DLD1 (cell line): ENCODE results near the gene GRM7.

Source experiments
- in situ Hi-C: cut with HindIII; loops from 2 replicates; pipeline ENCODE4 v1.10.0; 2017; ENCODE audit warnings: low sequenced_read_pairs

The GRM7 gene

DNA sequence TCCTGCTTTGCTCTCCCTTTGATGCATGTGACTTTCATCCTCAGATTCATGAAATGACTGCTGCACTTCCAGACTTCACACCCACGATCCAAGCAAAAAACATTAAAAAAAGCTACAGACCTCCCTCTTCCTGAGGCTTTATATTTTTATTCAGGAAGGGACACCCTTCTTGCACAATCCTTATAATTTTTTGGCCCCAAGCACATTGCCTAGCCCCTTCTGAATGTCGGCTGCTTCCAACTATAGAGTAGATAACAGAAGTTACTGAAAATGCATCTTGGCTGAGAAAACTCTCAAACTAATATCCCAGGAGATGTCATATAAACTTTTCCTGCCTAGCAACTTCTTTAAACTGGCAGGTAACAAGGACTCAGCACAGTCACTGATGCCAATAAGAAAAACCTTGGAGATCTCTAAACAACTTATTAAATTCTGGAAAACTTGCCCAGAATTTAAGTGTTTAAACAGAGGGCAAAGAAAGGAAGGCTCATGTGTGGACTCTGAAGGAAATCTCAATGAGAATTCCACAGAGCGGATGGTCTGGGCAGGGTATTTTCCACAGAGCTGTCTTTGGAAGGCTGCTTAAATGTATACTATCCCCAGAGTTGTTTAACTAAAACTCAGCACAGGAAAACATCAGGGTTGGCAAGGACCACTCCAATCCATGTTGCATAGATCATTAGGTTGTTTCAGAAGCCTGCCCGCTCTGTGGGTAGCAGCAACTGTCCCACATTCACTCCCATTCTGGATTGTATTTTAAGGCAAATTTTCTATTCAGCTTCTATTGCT is 893.9 kb downstream of the GRM7 start:
- in situ Hi-C loops: no loop called here

DNA sequence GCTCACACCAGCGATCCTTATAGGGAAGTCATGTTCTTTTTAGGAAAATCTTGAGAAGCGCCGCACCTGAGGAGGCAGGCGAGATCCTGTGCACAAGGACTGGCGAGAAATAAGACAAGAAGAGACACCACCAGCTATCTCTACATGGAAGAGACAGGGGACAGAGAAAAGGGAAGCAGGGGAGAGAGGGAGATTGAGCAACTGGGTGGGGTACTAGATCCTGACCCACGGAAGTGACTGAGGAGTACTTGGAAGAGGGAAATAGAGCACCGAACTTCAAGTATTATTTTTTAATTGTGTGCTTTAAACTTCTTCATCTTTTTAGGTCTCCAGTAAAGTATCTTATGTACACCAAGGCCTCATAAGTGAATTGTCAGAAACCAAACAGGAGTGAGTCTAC is 898.7 kb downstream of the GRM7 start:
- in situ Hi-C loops: no loop called here

DNA sequence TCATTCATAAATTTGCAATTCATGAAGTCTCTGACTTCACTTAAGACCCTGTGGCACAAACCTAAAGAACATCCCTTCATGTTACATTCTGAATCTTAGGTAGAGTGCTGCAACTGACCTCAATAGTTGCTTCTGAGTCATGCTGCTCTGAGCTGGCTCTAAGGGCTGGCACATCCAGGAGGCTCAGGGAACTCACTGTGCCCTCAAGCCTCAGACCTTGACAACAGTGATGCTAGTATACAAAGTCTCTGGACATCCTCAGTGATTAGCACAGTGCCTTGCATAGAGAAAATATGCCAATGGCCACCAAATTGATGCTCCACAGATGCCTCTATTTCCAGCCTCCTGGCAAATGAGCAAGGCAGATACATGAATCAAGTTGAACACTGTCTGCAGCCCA is 899.8 kb downstream of the GRM7 start:
- in situ Hi-C loops: no loop called here

DNA sequence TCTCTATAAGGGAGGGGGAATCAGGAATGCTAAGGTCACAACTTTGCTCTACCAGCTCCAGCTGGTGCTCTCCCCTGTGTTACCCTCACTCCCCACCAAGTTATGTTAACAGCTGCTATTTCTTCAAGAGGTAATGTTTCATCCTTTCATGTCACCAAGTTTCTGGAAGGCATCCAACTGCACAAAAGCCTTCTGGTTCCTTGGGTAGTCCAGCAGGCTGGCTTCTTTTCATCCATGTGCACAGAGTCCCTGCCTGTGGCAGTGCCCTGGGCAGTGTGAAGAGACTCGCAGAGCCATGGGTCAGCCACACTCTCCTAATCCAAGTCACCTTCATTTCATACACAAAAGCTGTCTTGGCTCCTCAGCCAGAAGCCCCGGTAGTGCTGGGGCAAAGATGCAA is 903.2 kb downstream of the GRM7 start:
- in situ Hi-C loops: no loop called here

DNA sequence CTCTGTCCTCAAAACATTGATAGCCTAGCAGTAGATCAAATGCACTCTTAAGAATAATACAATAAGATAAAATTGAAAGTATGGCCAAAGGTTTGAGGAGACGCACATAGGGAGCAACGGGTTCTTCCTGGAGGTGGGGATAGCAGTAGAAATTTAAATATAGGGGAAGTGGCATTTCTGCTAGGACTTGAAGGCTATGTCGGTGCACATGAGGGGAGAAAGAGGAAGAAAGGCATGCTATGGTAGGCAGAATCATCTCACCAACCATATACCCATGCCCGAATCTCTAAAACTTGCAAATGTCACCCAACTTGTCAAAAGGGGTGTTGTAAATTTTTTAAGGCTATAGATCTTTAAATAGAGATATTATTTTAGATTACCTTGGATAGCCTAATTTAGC is 905.6 kb downstream of the GRM7 start:
- in situ Hi-C loops: no loop called here

DNA sequence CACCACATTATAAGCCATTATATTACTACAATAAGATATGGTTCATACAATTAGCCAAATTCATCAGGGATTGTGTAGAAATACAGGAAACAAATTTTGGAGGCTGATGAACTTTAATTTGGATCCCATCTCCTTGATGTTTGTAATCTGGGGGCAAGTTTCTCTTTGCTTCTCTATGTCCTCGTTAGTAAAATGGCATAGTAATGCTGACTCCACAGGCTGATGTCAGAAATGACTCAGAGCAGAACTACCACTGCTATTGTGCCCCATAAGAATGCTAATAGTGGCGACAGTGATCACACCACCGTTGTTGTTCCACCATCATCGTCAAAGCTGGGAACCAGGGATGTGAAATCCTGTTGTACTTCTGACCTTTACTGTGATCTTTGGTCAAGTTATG is 918.4 kb downstream of the GRM7 start:
- in situ Hi-C loops: no loop called here

DNA sequence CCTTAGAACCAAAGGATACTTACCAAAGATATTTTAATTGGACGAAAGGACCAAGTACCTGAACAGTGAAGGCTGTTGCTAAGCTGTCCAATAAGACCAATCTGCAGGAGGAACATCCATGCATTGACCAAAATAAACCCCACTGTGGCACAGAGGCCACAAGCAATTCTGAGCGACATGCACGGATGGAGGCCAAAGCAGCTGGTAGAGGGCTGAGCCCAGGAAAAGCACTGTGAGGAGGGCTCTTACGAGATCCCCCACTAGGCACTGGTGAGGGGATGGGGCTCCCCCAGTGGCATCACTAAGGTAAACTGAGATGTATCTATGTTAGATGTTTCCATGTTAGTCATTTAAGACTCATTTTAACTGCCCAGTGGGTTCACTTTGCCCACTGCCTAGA is 920.5 kb downstream of the GRM7 start:
- in situ Hi-C loops: no loop called here

DNA sequence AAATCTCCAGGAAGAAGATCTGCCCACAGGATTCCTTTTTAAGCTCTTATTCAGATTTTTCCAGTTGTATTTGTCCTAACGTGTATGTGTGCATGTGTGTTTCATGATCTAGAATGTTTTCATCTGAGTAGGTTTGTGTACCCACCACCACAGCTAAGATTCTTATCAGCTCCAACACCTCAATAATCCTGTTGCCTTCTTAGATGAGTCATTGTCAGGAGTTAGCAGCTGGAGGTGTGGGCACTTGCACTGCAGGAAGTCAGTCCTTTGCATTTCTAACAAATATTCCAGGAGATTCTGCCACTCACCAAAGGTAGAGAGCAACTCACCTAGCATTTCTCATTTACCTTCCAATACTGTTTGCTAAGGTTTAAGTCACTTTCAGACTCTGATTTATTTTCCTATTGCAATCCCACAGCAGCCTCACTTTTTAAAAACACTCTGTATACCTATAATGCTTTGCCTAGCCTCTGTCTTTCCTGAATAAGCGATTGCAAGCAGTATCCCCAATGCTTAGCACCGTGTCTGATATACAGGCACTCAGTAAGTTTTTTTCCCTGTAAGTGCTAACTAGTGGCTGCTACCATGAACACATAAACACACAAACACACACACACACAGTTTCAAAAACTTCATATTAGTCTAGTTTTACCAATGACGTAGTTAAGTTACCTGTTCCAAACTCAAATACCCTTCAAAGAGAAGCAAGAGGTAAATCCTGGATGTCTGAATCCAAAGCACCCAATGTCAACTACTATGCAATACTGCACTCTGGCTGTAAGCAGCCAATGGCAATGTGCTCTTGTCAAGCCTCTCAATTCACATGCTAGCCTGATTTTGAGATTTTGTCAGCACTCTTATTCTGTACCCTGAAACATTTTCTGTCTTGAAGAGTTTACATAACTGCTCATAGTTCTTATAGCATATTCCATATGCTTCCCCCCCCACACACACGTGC is 927.2 kb downstream of the GRM7 start:
- in situ Hi-C loops: no loop called here

DNA sequence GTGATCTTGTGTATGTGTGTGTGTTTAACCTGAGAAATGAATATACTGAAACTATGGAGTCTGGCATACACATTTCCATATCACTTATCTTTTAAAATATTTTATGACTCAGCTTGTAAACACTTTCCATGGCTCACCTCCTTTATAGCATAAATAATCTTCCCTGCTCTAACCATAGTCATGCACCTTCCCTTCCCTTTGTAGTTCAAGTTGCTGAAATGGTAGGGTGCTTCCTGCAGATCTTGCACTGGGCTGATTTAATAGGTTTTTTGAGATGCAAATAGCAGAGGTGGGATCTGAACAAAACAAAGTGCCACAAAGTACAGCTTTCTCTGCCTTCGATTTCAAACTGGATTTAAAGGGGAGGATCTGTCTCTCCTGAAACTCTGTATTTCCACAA is 928.0 kb downstream of the GRM7 start:
- in situ Hi-C loops: no loop called here

DNA sequence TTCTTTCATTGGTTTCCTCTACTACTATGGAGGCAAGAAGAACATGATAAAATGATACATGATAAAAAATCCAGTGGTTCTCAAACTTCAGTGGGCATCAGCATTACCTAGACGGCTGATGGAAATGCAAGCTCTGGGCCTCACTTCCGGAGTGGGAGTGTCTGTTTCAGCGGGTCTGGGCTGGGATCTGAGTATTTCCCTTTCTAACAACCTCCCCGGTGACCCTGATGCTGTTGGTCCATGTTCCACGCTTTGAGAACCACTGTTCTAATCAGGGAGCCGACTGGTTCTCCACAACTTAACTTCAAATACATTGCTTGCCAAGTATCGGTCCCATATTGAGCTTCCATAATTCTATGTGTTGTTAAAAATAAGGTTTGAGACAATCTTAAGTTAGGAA is 928.4 kb downstream of the GRM7 start:
- in situ Hi-C loops: no loop called here

DNA sequence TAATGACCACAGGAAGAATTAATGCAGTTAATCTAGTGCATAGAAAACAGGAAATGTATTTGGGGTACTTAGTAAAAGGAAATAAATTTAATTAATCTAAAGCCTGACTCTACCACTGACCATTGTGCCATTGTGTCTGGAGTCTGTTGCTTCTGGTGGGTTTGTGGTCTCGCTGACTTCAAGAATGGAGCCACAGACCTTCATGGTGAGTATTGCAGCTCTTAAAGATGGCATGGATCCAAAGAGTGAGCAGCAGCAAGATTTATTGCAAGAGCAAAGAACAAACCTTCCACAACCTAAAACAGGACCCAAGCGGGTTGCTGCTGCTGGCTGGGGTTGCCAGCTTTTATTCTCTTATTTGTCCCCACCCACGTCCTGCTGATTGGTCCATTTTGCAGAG is 929.2 kb downstream of the GRM7 start:
- in situ Hi-C loops: no loop called here
